Hepatocyte (in vitro differentiated cells): ENCODE data around the gene TNRC6A. TPM values are rescaled to one million over a fixed set of nuclear protein-coding genes. Genes with fewer than 3 reads are reported as not detected.
A peak's percentile ranks its signal among the peaks of the same experiment; 100 is the strongest.

ENCODE experiments used
- DNase-seq: peaks from one replicate; pipeline ENCODE4 v3.0.0-alpha.2; 2016; ENCODE audit warnings: low spot score
- H2AFZ ChIP-seq: fragments of 200-600 bp; sonication (generic); 2 replicates; pipeline ENCODE4 v1.6.0; 2016; ENCODE audit warnings: antibody characterized with exemption, mild to moderate bottlenecking
- H3K27ac ChIP-seq: fragments of 200-600 bp; sonication (generic); 2 replicates; pipeline ENCODE4 v1.5.1; 2016; ENCODE audit warnings: mild to moderate bottlenecking
- H3K27me3 ChIP-seq: fragments of 200-600 bp; sonication (generic); 2 replicates; pipeline ENCODE4 v1.6.1; 2016
- H3K36me3 ChIP-seq: fragments of 200-600 bp; sonication (generic); replicated peaks from 2 replicates; pipeline ENCODE4 v1.5.1; 2016; ENCODE audit warnings: low read depth; ENCODE audit not compliant: insufficient read depth
- H3K4me1 ChIP-seq: fragments of 200-600 bp; sonication (generic); 2 replicates; pipeline ENCODE4 v1.5.1; 2016; ENCODE audit warnings: mild to moderate bottlenecking, moderate library complexity; ENCODE audit not compliant: insufficient read depth
- H3K4me2 ChIP-seq: fragments of 200-600 bp; sonication (generic); 2 replicates; pipeline ENCODE4 v1.6.0; 2016
- H3K4me3 ChIP-seq: fragments of 200-600 bp; sonication (generic); 2 replicates; pipeline ENCODE4 v1.5.1; 2016; ENCODE audit warnings: mild to moderate bottlenecking
- H3K79me2 ChIP-seq: fragments of 200-600 bp; sonication (generic); 2 replicates; pipeline ENCODE4 v1.6.0; 2017; ENCODE audit warnings: mild to moderate bottlenecking
- H3K9me2 ChIP-seq: fragments of 200-600 bp; sonication (generic); replicated peaks from 2 replicates; pipeline ENCODE4 v1.6.0; 2017; ENCODE audit warnings: mild to moderate bottlenecking; ENCODE audit not compliant: insufficient read depth
- H3K9me3 ChIP-seq: fragments of 200-600 bp; sonication (generic); 2 replicates; pipeline ENCODE4 v1.5.1; 2016; ENCODE audit warnings: low read depth, mild to moderate bottlenecking
- H4K20me1 ChIP-seq: fragments of 200-600 bp; sonication (generic); 2 replicates; pipeline ENCODE4 v1.6.0; 2016; ENCODE audit warnings: mild to moderate bottlenecking; ENCODE audit not compliant: insufficient read depth, poor library complexity, severe bottlenecking
- CTCF ChIP-seq: fragments of 200-600 bp; sonication (generic); IDR thresholded peaks from 2 replicates; pipeline ENCODE4 v1.5.1; 2016; ENCODE audit warnings: antibody characterized with exemption, mild to moderate bottlenecking; ENCODE audit not compliant: poor library complexity
- EZH2 ChIP-seq: fragments of 200-600 bp; sonication (generic); IDR thresholded peaks from 2 replicates; pipeline ENCODE4 v1.6.1; 2016; ENCODE audit warnings: antibody characterized with exemption, mild to moderate bottlenecking, borderline replicate concordance
- EZH2phosphoT487 ChIP-seq: fragments of 200-600 bp; sonication (generic); IDR thresholded peaks from one replicate; pipeline ENCODE4 v1.6.1; 2018; ENCODE audit warnings: antibody characterized with exemption, mild to moderate bottlenecking, low read depth, moderate library complexity; ENCODE audit not compliant: unreplicated experiment, severe bottlenecking
- WGBS: methylation state at CpG from one replicate; pipeline ENCODE4 v1.1.6; 2016; ENCODE audit warnings: low lambda C conversion rate; ENCODE audit errors: missing lambda C conversion rate; 5-methylcytosine and 5-hydroxymethylcytosine counted together
- polyA plus RNA-seq: library from polyadenylated mRNA; unstranded; fragments of >200 nt; fragmentation: Nextera tagmentation; extraction: Ambion mirVana; gene quantifications from 2 replicates; pipeline ENCODE4 v1.2.1, GENCODE V29; 2016
- total RNA-seq: library from RNA; depleted of rRNA; stranded (reverse); fragments of >200 nt; gene quantifications from 2 replicates; pipeline ENCODE4 v1.2.3, GENCODE V29; 2014

Gene TNRC6A
- total and polyA plus RNA-seq, 2 experiments from 2014 or later = 17.1 to 52.8 TPM

- Histone ChIP-seq H4K20me1 (no peaks in the 10 kb centered on the region), H3K4me2 (no peak overlapping the region), H3K9me2 (no peaks in the 10 kb centered on the region), H3K9me3 (no peaks in the 10 kb centered on the region), H3K27me3 (no peaks in the 10 kb centered on the region), H3K4me3 (no peak overlapping the region), H3K79me2 (no peaks in the 10 kb centered on the region), H3K4me1 (no peaks in the 10 kb centered on the region), H3K36me3 (no peaks in the 10 kb centered on the region), H3K27ac (peak overlapping the region; percentile 44), H2AFZ (no peak overlapping the region)
- TF ChIP-seq EZH2phosphoT487 (no peak), EZH2 (no peak), CTCF (no peak)
- DNase-seq = peak; percentile 32
- 54% methylated on average over 6 of the region's 6 CpGs for WGBS
Observed at GRCh38 chr16:24717411-24717810, 12.0 kb upstream of the TNRC6A start.

GRCh38 chr16:24718967-24719521 is 10.4 kb upstream of the TNRC6A start:
- Histone ChIP-seq H3K4me3 (no peak overlapping the region), H2AFZ (no peak overlapping the region), H3K9me3 (no peaks in the 10 kb centered on the region), H3K36me3 (no peaks in the 10 kb centered on the region), H3K9me2 (no peaks in the 10 kb centered on the region), H3K27me3 (no peaks in the 10 kb centered on the region), H3K4me1 (no peaks in the 10 kb centered on the region), H4K20me1 (no peaks in the 10 kb centered on the region), H3K79me2 (no peaks in the 10 kb centered on the region), H3K27ac (no peak overlapping the region), H3K4me2 (no peak overlapping the region)
- TF ChIP-seq EZH2phosphoT487 (no peak), CTCF (no peak), EZH2 (no peak)
- no peak for DNase-seq
- 95% methylated on average over 4 of the region's 6 CpGs for WGBS

- no peaks in the 10 kb centered on the region for H3K4me1 ChIP-seq
- no peaks in the 10 kb centered on the region for H3K9me2 ChIP-seq
- H3K79me2 ChIP-seq = no peaks in the 10 kb centered on the region
- no peak for TF ChIP-seq EZH2phosphoT487
- TF ChIP-seq EZH2 = no peak
- TF ChIP-seq CTCF = no peak
- no peak overlapping the region for H3K4me2 ChIP-seq
- no peak for DNase-seq
- no peak overlapping the region for H3K27ac ChIP-seq
- no peaks in the 10 kb centered on the region for H4K20me1 ChIP-seq
- no peak overlapping the region for H3K4me3 ChIP-seq
- no peak overlapping the region for H2AFZ ChIP-seq
- 95% methylated on average over 6 of the region's 6 CpGs for WGBS
- no peaks in the 10 kb centered on the region for H3K27me3 ChIP-seq
- no peaks in the 10 kb centered on the region for H3K36me3 ChIP-seq
- H3K9me3 ChIP-seq = no peaks in the 10 kb centered on the region
Observed at GRCh38 chr16:24721830-24722238, 7.6 kb upstream of the TNRC6A start.

- H3K4me3 ChIP-seq = no peak overlapping the region
- H3K27me3 ChIP-seq = no peaks in the 10 kb centered on the region
- no peak overlapping the region for H3K4me2 ChIP-seq
- no peak for TF ChIP-seq EZH2phosphoT487
- TF ChIP-seq CTCF = no peak
- no peak for TF ChIP-seq EZH2
- no peaks in the 10 kb centered on the region for H3K36me3 ChIP-seq
- no peaks in the 10 kb centered on the region for H3K9me2 ChIP-seq
- no peak overlapping the region for H3K27ac ChIP-seq
- no peak overlapping the region for H2AFZ ChIP-seq
- peaks cover 2% of the 10 kb centered on the region for H3K79me2 ChIP-seq
- H3K4me1 ChIP-seq = no peaks in the 10 kb centered on the region
- no peaks in the 10 kb centered on the region for H4K20me1 ChIP-seq
- no peak for DNase-seq
- no peaks in the 10 kb centered on the region for H3K9me3 ChIP-seq
Observed at GRCh38 chr16:24723663-24724062, 5.8 kb upstream of the TNRC6A start.
